Esophagus muscularis mucosa (tissue), 2 donors: Measurements from ENCODE around the gene SLC18B1.

Experiments
- POLR2A ChIP-seq: fragments of 450-650 bp; IDR thresholded peaks from one replicate; pipeline ENCODE4 v1.6.1; 2017; ENCODE audit warnings: antibody characterized with exemption, moderate library complexity, mild to moderate bottlenecking, low read depth
- POLR2AphosphoS5 ChIP-seq, 2 donors: sonication (generic); formaldehyde crosslinking; IDR thresholded peaks; one replicate each; pipeline ENCODE4 v1.6.1; 2017; ENCODE audit warnings: antibody characterized with exemption in 2 of 2

DNA sequence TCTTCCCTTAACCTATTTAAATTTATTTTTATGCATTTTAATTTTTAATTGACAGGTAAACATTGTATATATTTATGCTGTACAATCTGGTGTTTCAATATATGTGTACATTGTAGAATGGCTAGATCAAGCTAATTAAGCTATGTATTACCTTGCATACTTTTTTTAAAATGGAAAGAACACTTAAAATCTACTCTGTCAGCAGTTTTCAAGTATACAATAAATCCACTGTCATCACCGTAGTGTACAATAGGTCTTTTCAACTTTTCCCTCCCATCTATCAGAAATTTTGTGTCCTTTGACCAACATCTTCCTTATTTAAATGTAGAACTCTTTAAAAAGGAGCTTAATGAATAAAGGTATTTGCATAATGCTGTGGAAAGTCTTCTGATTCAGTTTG is 43.5 kb upstream of the SLC18B1 start:
- no peak for TF ChIP-seq POLR2AphosphoS5 (IDR thresholded peaks at IDR 0.05)
- TF ChIP-seq POLR2A, result no peak
